ENCODE results near the gene PHF19.

PHF19 gene

GRCh38 chr9:120899490-120900068, 22.6 kb upstream of the PHF19 start:
- H3K4me3 ChIP-seq (ENCODE audit: low read depth, low read length) = no peak overlapping the region
- no peak for DNase-seq (ENCODE audit: low read depth)
- in situ Hi-C loops (cut with HindIII; ENCODE audit: low sequenced_read_pairs) = no loop called here
- no peak for TF ChIP-seq CTCF (IDR thresholded peaks at IDR 0.05; ENCODE audit: low read depth, low read length, missing control alignments)

DNA sequence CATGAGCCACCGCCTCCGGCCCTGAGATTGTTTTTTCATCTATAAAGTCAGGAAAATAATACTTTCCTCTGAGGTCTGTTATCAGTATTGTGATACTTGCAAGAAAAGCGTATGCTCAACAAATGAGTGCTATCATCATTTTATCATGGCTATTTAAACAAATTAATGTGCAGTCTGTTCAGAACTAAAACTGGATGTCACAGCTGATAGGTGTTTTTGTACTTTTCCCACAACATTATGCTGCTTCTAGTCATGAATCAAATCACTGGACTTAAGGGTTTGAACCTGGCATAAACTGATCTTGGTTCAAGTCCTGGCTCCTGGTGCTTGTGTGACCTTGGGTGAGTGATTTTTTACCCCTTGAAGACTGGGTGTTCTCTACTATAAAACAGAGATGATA, 21.4 kb upstream of the PHF19 start:
- TF ChIP-seq CTCF (IDR thresholded peaks at IDR 0.05; ENCODE audit: low read depth, low read length, missing control alignments) = no peak
- no peak for DNase-seq (ENCODE audit: low read depth)
- no peak overlapping the region for H3K4me3 ChIP-seq (ENCODE audit: low read depth, low read length)
- in situ Hi-C loops (cut with HindIII; ENCODE audit: low sequenced_read_pairs) = no loop called here

DNA sequence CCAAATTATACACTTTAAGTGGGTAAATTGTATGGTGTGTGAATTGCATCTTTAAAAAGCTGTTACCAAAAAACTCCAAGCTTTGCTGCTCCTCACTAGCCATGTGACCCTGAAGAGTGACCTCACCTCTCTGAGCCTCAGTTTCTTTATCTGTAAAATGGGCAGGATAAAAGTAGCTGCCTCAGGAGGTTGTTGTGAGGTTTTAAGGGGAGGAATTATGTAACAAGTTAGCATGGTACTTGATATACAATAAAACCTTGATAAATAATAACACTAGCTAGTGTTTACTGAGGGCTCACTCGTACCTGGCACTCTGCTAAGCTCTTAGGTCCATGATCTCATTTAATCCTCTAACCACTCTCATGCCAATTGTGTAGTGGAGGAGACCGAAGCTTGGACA, 19.0 kb upstream of the PHF19 start:
- no peak overlapping the region for H3K4me3 ChIP-seq (ENCODE audit: low read depth, low read length)
- TF ChIP-seq CTCF (IDR thresholded peaks at IDR 0.05; ENCODE audit: low read depth, low read length, missing control alignments) = no peak
- in situ Hi-C loops (cut with HindIII; ENCODE audit: low sequenced_read_pairs) = no loop called here
- no peak for DNase-seq (ENCODE audit: low read depth)

DNA sequence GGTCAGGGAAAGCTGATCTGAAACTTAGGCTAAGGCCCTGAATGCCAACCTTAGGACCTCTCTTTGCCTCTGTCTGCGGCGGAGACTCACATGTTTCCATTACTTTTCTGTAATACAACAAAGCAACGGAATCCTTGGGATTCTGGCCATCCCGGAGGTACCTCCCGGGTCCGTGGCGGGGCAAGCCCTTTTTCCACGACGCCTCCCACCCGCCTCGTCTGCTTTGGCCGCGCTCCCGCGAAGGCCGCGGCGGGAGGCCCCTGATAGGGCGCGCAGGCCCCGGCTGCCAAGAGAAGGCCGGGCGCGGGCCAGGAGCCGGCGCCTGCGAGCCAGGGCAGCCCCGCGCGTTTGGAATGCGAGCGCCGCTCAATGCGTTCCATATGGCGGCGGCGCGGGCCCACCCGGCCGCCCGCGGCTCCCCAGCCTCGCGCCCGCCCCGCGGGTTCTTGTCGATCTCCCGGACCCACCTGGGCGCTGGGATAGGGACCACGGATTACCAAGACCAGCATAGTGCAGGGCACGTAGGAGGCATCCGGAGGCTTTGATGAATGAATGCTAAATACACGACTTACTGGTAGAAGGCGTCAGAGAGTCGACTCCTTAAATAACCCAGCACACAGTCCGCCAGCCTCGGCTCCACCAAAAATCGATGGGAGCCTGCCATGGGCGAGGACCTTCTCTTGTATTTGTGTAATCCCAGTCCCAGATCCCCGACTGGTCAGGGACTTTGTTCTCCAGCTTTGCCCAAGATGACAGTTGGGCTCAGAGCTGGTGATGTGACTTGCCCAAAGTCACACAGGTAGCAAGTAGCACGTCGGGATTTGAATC, 17.5 kb upstream of the PHF19 start:
- no peak overlapping the region for H3K4me3 ChIP-seq (ENCODE audit: low read depth, low read length)
- DNase-seq (ENCODE audit: low read depth) = no peak
- in situ Hi-C loops (cut with HindIII; ENCODE audit: low sequenced_read_pairs) = no loop called here
- TF ChIP-seq CTCF (IDR thresholded peaks at IDR 0.05; ENCODE audit: low read depth, low read length, missing control alignments) = no peak

DNA sequence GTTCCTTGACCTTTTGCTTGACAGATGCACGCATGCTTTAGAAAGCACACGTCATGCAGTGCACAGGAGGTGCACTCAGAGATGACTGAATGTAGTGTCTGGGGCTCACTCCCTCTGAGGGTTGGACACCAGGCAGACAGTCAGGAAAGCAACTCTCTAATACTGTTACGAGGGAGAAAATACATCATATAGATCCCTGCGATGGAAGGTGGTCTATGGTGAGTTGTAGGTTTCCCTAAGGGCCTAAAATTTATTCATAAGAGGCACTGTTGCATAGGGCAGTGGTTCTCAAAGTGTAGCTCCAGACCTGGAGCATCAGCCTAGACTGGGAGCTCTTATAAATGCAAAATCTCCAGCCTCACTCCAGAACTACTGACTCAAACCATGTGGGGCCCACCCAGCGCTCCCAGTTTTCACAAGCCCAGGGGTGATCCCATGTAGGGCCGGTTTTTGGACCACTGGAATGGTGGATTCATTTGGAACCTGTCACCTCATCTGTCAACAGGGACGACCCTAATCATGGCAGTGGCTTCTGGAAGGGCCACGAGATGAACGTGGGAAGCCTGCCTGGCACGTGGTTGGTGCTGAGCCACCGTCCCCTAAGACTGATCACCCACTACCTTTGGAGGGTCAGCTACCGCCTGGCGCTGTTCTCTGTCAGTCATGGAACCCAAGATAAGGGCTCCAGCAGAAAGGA, 16.8 kb upstream of the PHF19 start:
- no peak for DNase-seq (ENCODE audit: low read depth)
- no peak overlapping the region for H3K4me3 ChIP-seq (ENCODE audit: low read depth, low read length)
- in situ Hi-C loops (cut with HindIII; ENCODE audit: low sequenced_read_pairs) = no loop called here
- no peak for TF ChIP-seq CTCF (IDR thresholded peaks at IDR 0.05; ENCODE audit: low read depth, low read length, missing control alignments)

DNA sequence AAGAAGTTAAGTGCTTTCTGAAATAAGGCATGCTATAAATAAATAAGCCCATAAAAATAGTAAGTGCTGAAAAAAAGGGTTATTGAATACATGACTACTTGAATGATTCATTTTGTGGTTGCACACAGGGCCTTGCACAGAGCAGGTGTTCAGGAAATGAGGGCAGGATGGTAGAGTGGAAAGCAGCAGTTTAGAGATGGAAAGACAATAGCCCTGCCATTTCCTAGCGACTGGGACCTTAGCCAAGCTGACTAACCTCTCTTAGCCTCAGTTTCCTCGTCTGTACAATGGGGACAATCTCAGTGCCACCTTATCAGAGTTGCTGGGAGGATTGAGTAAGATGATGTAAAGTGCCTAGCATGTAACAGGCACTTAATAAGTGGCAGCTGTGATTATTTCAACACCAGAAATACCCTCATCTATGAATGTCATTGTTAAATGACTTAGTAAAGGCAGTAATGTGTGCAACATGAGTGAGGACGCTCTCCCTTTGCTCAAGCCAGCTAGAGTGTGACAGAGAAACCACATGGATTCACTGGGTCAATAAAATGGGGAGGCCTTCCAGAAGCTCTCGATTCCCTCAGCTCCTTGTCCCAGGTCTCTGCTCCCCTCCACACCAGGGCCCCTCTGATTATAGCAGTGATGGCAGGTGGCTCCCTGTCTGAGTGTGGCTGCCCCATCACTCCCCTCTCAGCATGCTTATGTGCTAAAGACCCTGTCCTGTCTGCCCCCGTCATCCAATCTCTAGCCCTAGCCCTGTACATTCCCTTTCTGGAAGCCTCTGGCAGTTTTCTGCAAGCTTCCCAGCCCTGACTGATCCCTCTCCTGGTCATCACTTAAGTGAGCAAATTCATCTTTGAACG, 16.0 kb upstream of the PHF19 start:
- no peak overlapping the region for H3K4me3 ChIP-seq (ENCODE audit: low read depth, low read length)
- peak; percentile 46 for DNase-seq (ENCODE audit: low read depth)
- in situ Hi-C loops (cut with HindIII; ENCODE audit: low sequenced_read_pairs) = no loop called here
- no peak for TF ChIP-seq CTCF (IDR thresholded peaks at IDR 0.05; ENCODE audit: low read depth, low read length, missing control alignments)

Measured in astrocyte of the cerebellum (primary cell).